GM12892 (cell line): ENCODE data around the gene NYAP2.

Experiments
- DNase-seq: peaks from one replicate; pipeline ENCODE4 v3.0.0; 2011; ENCODE audit not compliant: insufficient read length
- FAIRE-seq: peaks from 2 replicates; lab custom pipeline; 2011; peaks lifted over from hg19 to GRCh38; lab: Jason Lieb, UNC
- POLR2A ChIP-seq: IDR thresholded peaks from 2 replicates; pipeline ENCODE4 v1.6.1; 2011; ENCODE audit warnings: low read depth, low read length, control low read depth
- POLR2AphosphoS5 ChIP-seq: IDR thresholded peaks from 2 replicates; pipeline ENCODE4 v1.6.1; 2011; ENCODE audit warnings: low read depth, low read length, control low read depth
- TAF1 ChIP-seq: IDR thresholded peaks from 2 replicates; pipeline ENCODE4 v1.6.1; 2011; ENCODE audit warnings: low read depth, mild to moderate bottlenecking, control low read depth, low read length, borderline replicate concordance

The NYAP2 gene

GRCh38 chr2:225574582-225575138 is 175.2 kb downstream of the NYAP2 start:
- FAIRE-seq (no peak), DNase-seq (no peak)
- no peak for TF ChIP-seq TAF1
- no peak for TF ChIP-seq POLR2AphosphoS5
- TF ChIP-seq POLR2A, result no peak

GRCh38 chr2:225581135-225581534 is 181.6 kb downstream of the NYAP2 start:
- DNase-seq, result no peak
- TF ChIP-seq POLR2A (no peak), POLR2AphosphoS5 (no peak), TAF1 (no peak)
- no peak for FAIRE-seq

GRCh38 chr2:225581906-225582305 is 182.4 kb downstream of the NYAP2 start:
- no peak for TF ChIP-seq POLR2A
- FAIRE-seq (no peak), DNase-seq (no peak)

- no peak for TF ChIP-seq TAF1
- TF ChIP-seq POLR2AphosphoS5, result no peak
- TF ChIP-seq POLR2A, result no peak
- no peak for FAIRE-seq
These were observed 183.0 kb downstream of the NYAP2 start for GRCh38 chr2:225582355-225583116.

GRCh38 chr2:225584796-225585195 is 185.3 kb downstream of the NYAP2 start:
- FAIRE-seq (no peak), DNase-seq (no peak)
- TF ChIP-seq POLR2A, result no peak
- no peak for TF ChIP-seq TAF1
- TF ChIP-seq POLR2AphosphoS5, result no peak

More at GRCh38 chr2:225582355-225583116, 183.0 kb downstream of the NYAP2 start:
- DNase-seq, result no peak

GRCh38 chr2:225590932-225591331 is 191.4 kb downstream of the NYAP2 start:
- FAIRE-seq (no peak), DNase-seq (no peak)
- TF ChIP-seq POLR2AphosphoS5 (no peak), POLR2A (no peak), TAF1 (no peak)

GRCh38 chr2:225597911-225598310 is 198.4 kb downstream of the NYAP2 start:
- FAIRE-seq (no peak), DNase-seq (no peak)
- no peak for TF ChIP-seq TAF1
- no peak for TF ChIP-seq POLR2AphosphoS5
- no peak for TF ChIP-seq POLR2A

- DNase-seq (no peak), FAIRE-seq (no peak)
- TF ChIP-seq TAF1 (no peak), POLR2AphosphoS5 (no peak), POLR2A (no peak)
These were observed 198.9 kb downstream of the NYAP2 start for GRCh38 chr2:225598426-225598825.

GRCh38 chr2:225598897-225599296 is 199.4 kb downstream of the NYAP2 start:
- FAIRE-seq, result no peak
- TF ChIP-seq POLR2A, result no peak
- TF ChIP-seq TAF1, result no peak
- no peak for TF ChIP-seq POLR2AphosphoS5
- no peak for DNase-seq

GRCh38 chr2:225599856-225600255 is 200.3 kb downstream of the NYAP2 start:
- DNase-seq (no peak), FAIRE-seq (no peak)
- TF ChIP-seq POLR2AphosphoS5 (no peak), TAF1 (no peak), POLR2A (no peak)

GRCh38 chr2:225600444-225600843 is 200.9 kb downstream of the NYAP2 start:
- TF ChIP-seq POLR2AphosphoS5, result no peak
- no peak for TF ChIP-seq TAF1
- no peak for TF ChIP-seq POLR2A
- FAIRE-seq (no peak), DNase-seq (no peak)

- no peak for FAIRE-seq
These were observed 201.4 kb downstream of the NYAP2 start for GRCh38 chr2:225600865-225601264.

GRCh38 chr2:225602205-225602604 is 202.7 kb downstream of the NYAP2 start:
- DNase-seq (no peak), FAIRE-seq (no peak)
- no peak for TF ChIP-seq TAF1

More at GRCh38 chr2:225600865-225601264, 201.4 kb downstream of the NYAP2 start:
- TF ChIP-seq TAF1 (no peak), POLR2A (no peak), POLR2AphosphoS5 (no peak)
- DNase-seq, result no peak
